NCI-H345 (cell line): Measurements from ENCODE around the gene FMNL2.
A peak's percentile ranks its signal among the peaks of the same experiment; 100 is the strongest.
"Not testable (repeated sequence)": the region's sequence is repeated elsewhere in the genome, so short reads cannot be mapped to it uniquely, and the experiment has no call there.

ENCODE experiments used
- DNase-seq: peaks from one replicate; lab custom pipeline; 2025; lab: John Stamatoyannopoulos, UW

FMNL2 gene

DNA sequence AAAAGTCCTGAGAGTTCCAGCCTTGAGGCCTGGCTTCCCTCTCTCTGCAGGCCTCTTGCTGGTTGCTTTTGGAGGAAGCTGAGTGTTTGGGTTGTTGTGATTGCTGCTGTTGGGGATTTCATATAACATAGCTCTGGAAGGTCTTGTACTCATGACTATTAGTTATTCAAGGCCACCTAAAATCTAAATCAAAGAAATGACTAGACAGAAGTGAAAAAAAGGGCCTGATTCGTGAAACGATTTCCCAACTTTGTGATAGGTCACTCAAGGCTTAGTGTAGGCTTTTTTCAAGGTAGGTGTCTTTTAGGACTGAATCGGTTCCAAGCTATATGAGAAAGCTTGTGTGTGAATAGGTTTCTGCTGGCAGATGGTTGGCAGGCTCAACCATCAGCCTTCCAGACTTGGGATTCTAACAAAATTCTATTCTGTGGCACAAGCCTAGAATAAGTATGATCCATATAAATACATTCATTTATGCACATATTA is 164.4 kb downstream of the FMNL2 start:
- DNase-seq = no peak

GRCh38 chr2:152499896-152500735 is 165.1 kb downstream of the FMNL2 start:
- no peak for DNase-seq

DNA sequence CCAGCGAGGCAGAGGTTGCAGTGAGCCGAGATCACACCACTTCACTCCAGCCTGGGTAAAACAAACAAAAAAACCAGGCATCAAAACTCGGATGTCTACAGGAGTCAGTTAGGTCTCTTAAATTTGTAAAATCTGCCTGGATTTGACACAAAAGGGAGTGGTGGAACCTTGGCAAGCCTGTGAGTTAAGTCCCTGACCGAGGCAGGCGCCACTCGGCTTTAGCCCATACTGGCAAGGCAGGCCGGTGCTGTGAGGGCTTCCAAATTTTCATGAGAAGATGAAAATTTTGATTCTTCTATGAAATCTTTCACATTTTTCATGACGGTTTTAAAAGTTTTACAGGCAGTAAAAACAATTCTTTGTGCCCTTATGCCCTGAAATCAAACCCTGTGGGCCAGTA is 165.8 kb downstream of the FMNL2 start:
- DNase-seq = no peak

- DNase-seq = no peak
These were observed 166.7 kb downstream of the FMNL2 start for GRCh38 chr2:152501666-152502065.

- DNase-seq = no peak
These were observed 169.6 kb downstream of the FMNL2 start for GRCh38 chr2:152504618-152505017.

GRCh38 chr2:152505495-152505906 is 170.5 kb downstream of the FMNL2 start:
- DNase-seq = no peak

DNA sequence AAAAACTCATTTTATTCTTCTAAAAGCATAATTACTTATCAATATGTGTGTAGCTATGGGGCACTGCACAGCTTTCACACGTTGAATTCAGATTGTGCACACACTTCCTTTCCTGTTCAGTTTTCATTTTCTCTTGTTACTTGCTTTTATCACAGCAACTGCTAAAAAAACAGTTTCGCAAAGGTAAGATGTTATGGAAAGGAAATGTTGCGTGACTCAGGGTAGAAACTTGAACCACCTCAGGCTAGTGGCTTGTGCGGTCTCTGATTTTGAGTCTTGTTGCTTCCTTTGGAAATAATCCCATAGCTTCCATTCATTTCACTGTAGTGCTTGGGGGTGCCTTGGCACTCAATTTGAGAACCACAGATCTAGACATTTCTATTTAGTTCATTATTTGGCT is 171.9 kb downstream of the FMNL2 start:
- no peak for DNase-seq

GRCh38 chr2:152507907-152508306 is 172.9 kb downstream of the FMNL2 start:
- DNase-seq = no peak

- peak; percentile 42 for DNase-seq
These were observed 173.5 kb downstream of the FMNL2 start for GRCh38 chr2:152508446-152508845.

GRCh38 chr2:152509772-152510491 is 175.0 kb downstream of the FMNL2 start:
- no peak for DNase-seq

GRCh38 chr2:152510621-152511020 is 175.6 kb downstream of the FMNL2 start:
- no peak for DNase-seq

DNA sequence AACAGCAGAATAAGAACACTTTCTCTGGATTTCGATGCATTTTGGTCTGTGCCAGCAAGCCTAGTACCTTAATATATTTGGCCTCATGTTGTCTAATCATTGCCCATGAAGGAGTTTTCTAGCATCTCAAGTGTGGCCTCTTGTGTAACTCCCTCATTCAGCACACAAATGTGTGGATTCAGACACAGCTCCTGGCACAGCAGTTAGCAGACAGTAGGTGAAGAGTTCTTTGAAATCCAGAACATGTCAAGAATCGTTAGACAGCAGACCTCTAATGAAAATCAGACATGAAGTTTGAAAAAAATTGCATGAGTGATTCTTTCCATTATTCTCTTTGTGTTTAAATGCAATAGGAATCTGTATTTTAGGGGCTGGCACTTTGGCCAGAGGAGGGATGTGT is 177.0 kb downstream of the FMNL2 start:
- no peak for DNase-seq

DNA sequence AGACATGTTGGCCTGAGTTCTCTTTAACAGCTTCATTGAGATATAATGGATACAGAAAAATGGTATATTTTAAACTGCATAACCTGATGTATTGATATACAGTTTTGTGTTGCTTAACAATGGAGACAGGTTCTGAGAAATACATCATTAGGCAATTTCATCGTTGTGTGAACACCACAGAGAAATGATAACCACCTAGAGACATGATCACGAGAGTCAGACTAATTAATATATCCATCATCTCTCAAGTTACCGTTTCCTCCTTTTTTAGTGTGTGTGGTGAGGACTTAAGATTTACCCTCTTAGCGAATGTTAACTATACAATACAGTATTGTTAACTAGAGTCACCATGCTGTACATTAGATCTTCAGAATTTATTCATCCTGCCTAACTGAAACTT is 178.1 kb downstream of the FMNL2 start:
- no peak for DNase-seq

GRCh38 chr2:152513681-152514080 is 178.7 kb downstream of the FMNL2 start:
- peak; percentile 35 for DNase-seq

DNA sequence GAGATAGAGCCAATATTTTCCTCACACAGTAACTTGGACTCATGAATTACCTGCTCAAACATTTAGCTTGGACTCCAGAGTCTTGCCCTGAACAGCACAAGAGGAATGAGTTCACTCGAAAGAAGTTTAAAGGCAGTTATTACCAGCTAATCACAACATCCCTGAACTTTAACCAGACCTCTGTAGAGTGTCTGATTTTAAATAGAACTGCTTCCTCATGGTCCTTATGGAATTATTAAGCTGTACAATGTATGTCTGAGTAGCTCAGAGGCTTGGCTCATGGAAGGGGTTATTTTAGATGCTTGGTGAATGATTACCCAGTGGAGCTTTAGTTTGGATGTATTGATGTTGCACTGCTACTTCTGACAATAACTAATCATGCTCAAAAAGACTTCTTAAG is 183.1 kb downstream of the FMNL2 start:
- DNase-seq = no peak

DNA sequence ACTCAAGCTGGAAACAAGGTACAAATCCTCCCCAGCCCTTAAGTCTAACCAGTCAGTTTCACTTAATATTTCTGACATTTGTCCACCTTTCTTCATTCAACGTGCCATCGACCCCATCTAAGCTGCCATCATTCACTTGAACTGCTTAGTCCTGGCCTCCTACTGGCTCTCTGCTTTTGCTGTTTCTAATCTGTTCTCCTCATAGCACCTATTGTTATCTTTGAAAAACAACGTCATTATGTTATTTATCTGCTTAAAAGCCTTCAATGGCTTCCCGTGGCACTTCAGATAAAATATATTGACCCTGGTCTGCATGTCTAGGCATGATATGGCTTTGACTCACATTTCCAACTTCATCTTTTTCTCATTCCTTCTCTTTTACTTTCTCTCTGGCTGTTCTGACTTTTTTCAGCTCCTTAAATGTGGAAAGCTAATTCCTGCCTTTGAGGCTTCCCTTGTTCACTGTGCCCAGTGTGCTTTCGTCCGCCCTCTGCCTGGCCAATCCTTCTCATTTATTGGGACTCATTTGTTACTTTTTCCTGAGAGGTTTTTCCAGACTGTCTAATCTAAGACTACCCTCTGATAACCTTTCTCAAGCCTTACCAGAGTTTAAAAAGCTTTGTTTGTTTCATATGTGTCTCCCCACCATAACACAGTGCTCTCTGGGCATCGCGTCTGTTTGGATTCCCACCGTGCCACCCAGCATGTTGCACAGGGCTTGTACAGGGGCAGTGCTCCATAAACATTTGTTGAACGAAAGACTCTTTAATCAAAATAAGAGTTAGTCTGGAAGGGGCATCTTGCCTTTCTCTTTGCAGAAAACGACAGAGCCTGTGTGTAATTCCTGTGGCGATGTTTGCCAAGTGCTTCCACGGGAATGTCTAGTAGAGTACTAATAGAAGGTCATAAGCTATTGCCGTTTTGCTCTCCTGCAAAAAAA is 183.9 kb downstream of the FMNL2 start:
- DNase-seq = peak; percentile 38

DNA sequence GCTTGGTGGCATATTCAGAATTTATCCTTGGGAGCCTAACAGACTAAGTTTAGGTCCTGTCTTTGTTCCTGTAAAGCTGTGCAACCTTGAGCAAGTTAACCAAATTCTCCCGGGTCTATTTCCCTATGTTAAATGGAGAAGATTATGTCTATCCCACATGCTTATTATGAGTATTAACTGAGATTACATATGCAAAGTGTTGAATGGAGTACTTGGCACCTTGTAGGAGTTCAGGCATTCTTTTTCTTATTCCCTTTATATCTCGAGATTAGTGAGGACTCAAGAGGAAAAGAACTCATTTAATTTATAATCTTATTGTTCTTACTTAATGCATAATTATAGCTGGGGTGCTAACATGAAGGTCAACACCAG is 184.6 kb downstream of the FMNL2 start:
- no peak for DNase-seq

DNA sequence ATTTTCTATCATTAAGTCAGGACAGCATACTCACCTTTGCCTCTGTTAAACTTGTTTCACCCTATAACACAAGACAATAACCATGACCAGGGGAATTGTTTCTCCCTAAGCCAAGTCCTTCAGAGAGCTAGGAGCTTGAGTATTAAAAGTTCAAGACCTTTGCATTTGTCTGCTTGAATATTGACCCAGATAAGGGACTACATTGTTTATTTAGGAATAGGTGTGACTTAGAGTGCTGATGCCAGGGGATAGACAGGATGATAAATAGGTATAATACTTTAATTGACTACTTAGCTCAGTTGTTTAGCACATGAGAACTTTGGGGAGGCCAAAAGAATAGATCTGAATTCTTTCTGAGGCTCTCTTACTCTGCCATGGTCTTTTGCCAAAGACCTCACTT is 185.8 kb downstream of the FMNL2 start:
- no peak for DNase-seq

DNA sequence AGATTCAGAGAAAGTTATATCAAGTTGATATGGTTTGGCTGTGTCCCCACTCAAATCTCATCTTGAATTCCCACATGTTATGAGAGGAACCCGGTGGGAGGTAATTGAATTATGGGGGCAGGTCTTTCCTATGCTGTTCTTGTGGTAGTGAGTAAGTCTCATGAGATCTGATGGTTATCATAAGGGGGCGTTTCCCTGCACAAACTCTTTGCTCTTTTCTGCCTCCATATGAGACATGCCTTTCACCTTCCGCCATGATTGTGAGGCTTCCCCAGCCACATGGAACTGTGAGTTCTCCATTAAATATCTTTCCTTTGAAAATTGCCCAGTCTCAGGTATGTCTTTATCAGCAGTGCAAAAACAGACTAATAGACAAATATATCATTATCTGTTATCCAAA is 187.5 kb downstream of the FMNL2 start:
- DNase-seq = not testable (repeated sequence)

GRCh38 chr2:152523091-152523490 is 188.1 kb downstream of the FMNL2 start:
- DNase-seq = no peak

DNA sequence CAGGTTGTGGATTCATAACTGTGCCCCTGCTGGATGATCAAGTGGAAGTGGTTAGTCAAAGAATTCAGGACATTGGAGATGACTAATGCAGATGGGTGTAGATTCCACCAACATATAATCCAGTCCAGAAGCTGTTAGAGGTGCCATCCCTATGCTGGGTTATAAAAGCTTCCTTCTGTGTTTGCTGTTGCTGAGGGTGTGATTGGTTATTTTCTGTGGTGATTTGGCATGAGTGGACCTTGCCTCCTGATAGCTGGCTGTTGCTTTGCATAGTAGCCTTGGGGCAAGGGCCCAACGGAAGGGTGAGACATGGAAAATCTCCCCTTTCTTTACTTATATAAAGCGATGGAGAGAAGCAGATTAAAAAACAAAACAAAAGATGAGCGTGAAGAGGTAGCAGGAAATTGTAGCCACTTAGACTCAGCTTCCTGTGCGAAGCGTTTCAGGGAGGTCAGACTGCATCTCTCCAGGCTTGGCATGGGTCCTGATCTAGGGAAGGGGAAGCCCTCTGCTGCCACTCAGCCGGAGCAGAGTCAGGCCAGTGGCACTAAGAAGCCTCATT is 190.4 kb downstream of the FMNL2 start:
- no peak for DNase-seq
